NAMALWA (cell line): ENCODE data around the gene GRM4.
"Not testable (repeated sequence)": the region's sequence is repeated elsewhere in the genome, so short reads cannot be mapped to it uniquely, and the experiment has no call there.

Experiments
- DNase-seq: peaks from one replicate; pipeline ENCODE4 v3.0.0-alpha.2; 2015; ENCODE audit warnings: low spot score

GRM4 gene

GRCh38 chr6:34146021-34146782 is at the start of gene GRM4:
Gene GRM4 (minus strand): TSS chr6:34146087. CDS start chr6:34133496, 12,591 bp downstream.
- DNase-seq: no peak

- no peak for DNase-seq
These were observed 48.9 kb upstream of the GRM4 start for GRCh38 chr6:34194772-34195171.

GRCh38 chr6:34190504-34191122 is 44.7 kb upstream of the GRM4 start:
- no peak for DNase-seq

GRCh38 chr6:34189806-34190503 is 44.1 kb upstream of the GRM4 start:
- DNase-seq: peak; percentile 95

- DNase-seq: not testable (repeated sequence)
These were observed 38.8 kb upstream of the GRM4 start for GRCh38 chr6:34184726-34185125.

- DNase-seq: peak; percentile 86
These were observed 37.1 kb upstream of the GRM4 start for GRCh38 chr6:34182751-34183531.

- no peak for DNase-seq
These were observed 36.0 kb upstream of the GRM4 start for GRCh38 chr6:34181908-34182307.

- DNase-seq: no peak
These were observed 33.3 kb upstream of the GRM4 start for GRCh38 chr6:34179106-34179720.

- no peak for DNase-seq
These were observed 32.6 kb upstream of the GRM4 start for GRCh38 chr6:34178357-34179105.

- no peak for DNase-seq
These were observed 31.3 kb upstream of the GRM4 start for GRCh38 chr6:34177181-34177591.

- no peak for DNase-seq
These were observed 30.6 kb upstream of the GRM4 start for GRCh38 chr6:34176261-34177031.

GRCh38 chr6:34174846-34175399 is 29.0 kb upstream of the GRM4 start:
- DNase-seq: no peak

GRCh38 chr6:34172961-34173775 is 27.3 kb upstream of the GRM4 start:
- DNase-seq: no peak

GRCh38 chr6:34170346-34170745 is 24.5 kb upstream of the GRM4 start:
- no peak for DNase-seq

GRCh38 chr6:34169897-34170296 is 24.0 kb upstream of the GRM4 start:
- DNase-seq: no peak

GRCh38 chr6:34161857-34162515 is 16.1 kb upstream of the GRM4 start:
- no peak for DNase-seq

GRCh38 chr6:34159844-34160243 is 14.0 kb upstream of the GRM4 start:
- DNase-seq: no peak

- DNase-seq: no peak
These were observed 13.0 kb upstream of the GRM4 start for GRCh38 chr6:34158876-34159275.

GRCh38 chr6:34157851-34158250 is 12.0 kb upstream of the GRM4 start:
- no peak for DNase-seq
